GM10248 (cell line): ENCODE results near the gene SYNJ2.

ENCODE experiments used
- CTCF ChIA-PET: fragments of 300-600 bp; sonication (Branson Sonifier 250); formaldehyde crosslinking; extraction: SDS; loops from one replicate; lab custom pipeline; 2021; ENCODE audit warnings: antibody characterized with exemption; lab: Yijun Ruan, JAX
- POLR2A ChIA-PET: fragments of 350-650 bp; sonication (Branson Sonifier 250); formaldehyde crosslinking; extraction: SDS; loops from one replicate; lab custom pipeline; 2020; ENCODE audit warnings: antibody characterized with exemption; lab: Yijun Ruan, JAX
- DNase-seq: peaks from one replicate; pipeline ENCODE4 v3.0.0; 2012; ENCODE audit errors: extremely low spot score
- CTCF ChIP-seq: IDR thresholded peaks from 2 replicates; pipeline ENCODE4 v1.5.1; 2012; ENCODE audit warnings: mild to moderate bottlenecking, low read depth; ENCODE audit errors: extremely low read depth, missing control alignments, control extremely low read depth

SYNJ2 gene

GRCh38 chr6:158015188-158015506 lies 33.5 kb downstream of the SYNJ2 start:
- ChIA-PET CTCF (interaction anchor here (1.3 to 8.5 kb wide), 4 partner anchors 11 to 14 kb away, joined by 3 to 48 read pairs (median 6); no protein-coding TSS in a partner anchor), POLR2A (no interaction called here)
- no peak for DNase-seq
- no peak for TF ChIP-seq CTCF

- CTCF ChIA-PET = interaction anchor here (1.4 to 8.5 kb wide), 4 partner anchors 9 to 22 kb away, joined by 3 to 48 read pairs (median 6); no protein-coding TSS in a partner anchor
- no peak for DNase-seq
- POLR2A ChIA-PET = no interaction called here
- TF ChIP-seq CTCF = no peak
Observed at GRCh38 chr6:158016571-158017383, 35.1 kb downstream of the SYNJ2 start.

GRCh38 chr6:158017621-158018040 lies 36.0 kb downstream of the SYNJ2 start:
- no peak for DNase-seq
- no peak for TF ChIP-seq CTCF
- ChIA-PET POLR2A (no interaction called here), CTCF (interaction anchor here (1.4 to 8.5 kb wide), 3 partner anchors 9 to 22 kb away, joined by 3 to 48 read pairs (median 5); no protein-coding TSS in a partner anchor)

GRCh38 chr6:158018041-158018771 lies 36.5 kb downstream of the SYNJ2 start:
- ChIA-PET CTCF (interaction anchor here (0.7 to 1.9 kb wide), 4 partner anchors 15 to 62 kb away, joined by 3 to 5 read pairs (median 4); no protein-coding TSS in a partner anchor), POLR2A (no interaction called here)
- DNase-seq = no peak
- TF ChIP-seq CTCF = no peak

GRCh38 chr6:158018851-158019361 lies 37.2 kb downstream of the SYNJ2 start:
- ChIA-PET CTCF (interaction anchor here (1.2 kb wide), 1 partner anchor 15 kb away, joined by 4 read pairs; no protein-coding TSS in a partner anchor), POLR2A (no interaction called here)
- no peak for DNase-seq
- no peak for TF ChIP-seq CTCF

- TF ChIP-seq CTCF = no peak
- no peak for DNase-seq
- CTCF ChIA-PET = no interaction called here
- POLR2A ChIA-PET = no interaction called here
Observed at GRCh38 chr6:158019416-158019815, 37.8 kb downstream of the SYNJ2 start.
